H1 (cell line): ENCODE measurements around the gene NPHP4. TPM values are rescaled to one million over a fixed set of nuclear protein-coding genes. Genes with fewer than 3 reads are reported as not detected.

Experiments used
- CTCF ChIA-PET: fragments of 300-600 bp; sonication (Branson Sonifier 250); formaldehyde crosslinking; loops from one replicate; lab custom pipeline; 2021; ENCODE audit not compliant: partially characterized antibody; lab: Charles Lee
- POLR2A ChIA-PET: fragments of 300-600 bp; sonication (Branson Sonifier 250); formaldehyde crosslinking; loops from one replicate; lab custom pipeline; 2021; ENCODE audit warnings: inconsistent platforms; ENCODE audit not compliant: partially characterized antibody; lab: Charles Lee
- DNase-seq, 2 experiments: peaks; one replicate each; pipeline versions ENCODE4 v3.0.0 to v3.0.0-alpha.2; 2010 to 2022; ENCODE audit warnings: low spot score in 2 of 2, low read depth in 1 of 2, mixed read lengths in 1 of 2
- FAIRE-seq: peaks from 2 replicates; lab custom pipeline; 2011; peaks lifted over from hg19 to GRCh38; lab: Jason Lieb, UNC
- H2AFZ ChIP-seq: 2 replicates; pipeline ENCODE4 v1.8.1; 2012; ENCODE audit warnings: low read length, inconsistent platforms
- H2AK5ac ChIP-seq: 2 replicates; pipeline ENCODE4 v1.6.1; 2013; ENCODE audit warnings: low read depth, low read length
- H2BK120ac ChIP-seq: replicated peaks from 2 replicates; pipeline ENCODE3; 2013; ENCODE audit warnings: low read depth, low read length, inconsistent platforms
- H2BK12ac ChIP-seq: 2 replicates; pipeline ENCODE4 v1.6.1; 2013; ENCODE audit warnings: low read depth, low read length
- H2BK15ac ChIP-seq: 2 replicates; pipeline ENCODE4 v1.6.1; 2013; ENCODE audit warnings: low read length
- H2BK20ac ChIP-seq: 2 replicates; pipeline ENCODE4 v1.6.1; 2013; ENCODE audit warnings: low read length
- H2BK5ac ChIP-seq: 2 replicates; pipeline ENCODE4 v1.6.1; 2013; ENCODE audit warnings: low read depth, low read length
- H3K14ac ChIP-seq: 2 replicates; pipeline ENCODE4 v1.6.1; 2013; ENCODE audit warnings: inconsistent platforms; ENCODE audit not compliant: insufficient read length
- H3K18ac ChIP-seq: 2 replicates; pipeline ENCODE4 v1.6.1; 2013; ENCODE audit warnings: low read length; ENCODE audit errors: extremely low read depth
- H3K23ac ChIP-seq: 2 replicates; pipeline ENCODE4 v1.6.1; 2013; ENCODE audit warnings: inconsistent platforms; ENCODE audit not compliant: insufficient read length
- H3K23me2 ChIP-seq: 2 replicates; pipeline ENCODE4 v1.6.1; 2013; ENCODE audit warnings: low read depth, low read length
- H3K27ac ChIP-seq: 2 replicates; pipeline ENCODE4 v1.6.1; 2011; ENCODE audit warnings: low read depth, low read length, inconsistent platforms
- H3K27me3 ChIP-seq, 4 experiments: replicated peaks in 1 of 4; 1 replicate in 1 of 4; 2 replicates in 3 of 4; pipeline versions ENCODE4 v1.6.1 to v1.8.1; 2011 to 2013; ENCODE audit warnings: low read length in 3 of 4, mild to moderate bottlenecking in 3 of 4, inconsistent platforms in 2 of 4, mixed read lengths in 2 of 4, moderate library complexity in 1 of 4; ENCODE audit not compliant: control insufficient read depth in 3 of 4, insufficient read depth in 3 of 4; ENCODE audit errors: extremely low read depth in 1 of 4
- H3K36me3 ChIP-seq, 4 experiments: 2 replicates each; pipeline versions ENCODE4 v1.6.1 to v1.8.1; 2011 to 2013; ENCODE audit warnings: mild to moderate bottlenecking in 4 of 4, low read length in 3 of 4, moderate library complexity in 2 of 4, control low read depth in 1 of 4, inconsistent platforms in 1 of 4; ENCODE audit not compliant: insufficient read depth in 4 of 4, control insufficient read depth in 2 of 4
- H3K4ac ChIP-seq: replicated peaks from 2 replicates; pipeline ENCODE3; 2013; ENCODE audit warnings: low read length, low read depth, mixed read lengths, inconsistent platforms; ENCODE audit not compliant: insufficient read length
- H3K4me1 ChIP-seq, 4 experiments: replicated peaks in 1 of 4; 1 replicate in 1 of 4; 2 replicates in 3 of 4; pipeline versions ENCODE4 v1.6.1 to v1.8.1; 2011 to 2013; ENCODE audit warnings: low read length in 3 of 4, inconsistent platforms in 2 of 4, mixed read lengths in 1 of 4; ENCODE audit not compliant: insufficient read depth in 4 of 4, control insufficient read depth in 3 of 4
- H3K4me2 ChIP-seq, 2 experiments: 2 replicates each; pipeline versions ENCODE4 v1.6.1 to v1.8.1; 2011 to 2013; ENCODE audit warnings: low read depth in 2 of 2, low read length in 2 of 2, control low read depth in 1 of 2, inconsistent platforms in 1 of 2, mild to moderate bottlenecking in 1 of 2; ENCODE audit not compliant: insufficient read depth in 1 of 2
- H3K4me3 ChIP-seq, 4 experiments: fragments of 200-600, 300-600 bp in 1 of 4; sonication (generic), shearing (Covaris generic), sonication (Bioruptor Twin) in 1 of 4; 2 replicates each; pipeline versions ENCODE4 v1.5.1 to v1.8.1; 2011 to 2016; ENCODE audit warnings: low read length in 4 of 4, low read depth in 3 of 4, control low read depth in 2 of 4, inconsistent platforms in 2 of 4, mild to moderate bottlenecking in 2 of 4, mixed read lengths in 1 of 4, moderate library complexity in 1 of 4; ENCODE audit not compliant: insufficient read depth in 2 of 4; ENCODE audit errors: extremely low read depth in 1 of 4
- H3K56ac ChIP-seq: replicated peaks from 2 replicates; pipeline ENCODE3; 2013; ENCODE audit warnings: low read depth, mild to moderate bottlenecking, mixed read lengths, low read length, inconsistent platforms; ENCODE audit not compliant: insufficient read length
- H3K79me1 ChIP-seq: 2 replicates; pipeline ENCODE4 v1.6.1; 2013; ENCODE audit warnings: low read depth, low read length, control low read depth
- H3K79me2 ChIP-seq, 2 experiments: 2 replicates each; pipeline versions ENCODE4 v1.6.1 to v1.8.1; 2012 to 2013; ENCODE audit warnings: low read length in 2 of 2, mild to moderate bottlenecking in 2 of 2, inconsistent platforms in 1 of 2; ENCODE audit not compliant: insufficient read depth in 2 of 2, control insufficient read depth in 1 of 2
- H3K9ac ChIP-seq, 4 experiments: replicated peaks in 1 of 4; 1 replicate in 1 of 4; 2 replicates in 3 of 4; pipeline versions ENCODE4 v1.6.1 to v1.8.1; 2011 to 2013; ENCODE audit warnings: low read depth in 3 of 4, low read length in 3 of 4, control low read depth in 2 of 4, mild to moderate bottlenecking in 2 of 4, moderate library complexity in 2 of 4, inconsistent platforms in 1 of 4; ENCODE audit errors: extremely low read depth in 1 of 4
- H3K9me3 ChIP-seq, 2 experiments: 2 replicates each; pipeline versions ENCODE4 v1.6.1 to v1.8.1; 2012 to 2013; ENCODE audit warnings: mild to moderate bottlenecking in 2 of 2, moderate library complexity in 2 of 2, control low read depth in 1 of 2, inconsistent platforms in 1 of 2, low read depth in 1 of 2, low read length in 1 of 2, mixed read lengths in 1 of 2; ENCODE audit not compliant: insufficient read depth in 2 of 2
- H4K20me1 ChIP-seq, 2 experiments: replicated peaks in 1 of 2; 2 replicates each; pipeline versions ENCODE3 to v1.8.1; 2011 to 2013; ENCODE audit warnings: inconsistent platforms in 2 of 2, low read length in 2 of 2, mild to moderate bottlenecking in 1 of 2; ENCODE audit not compliant: insufficient read depth in 2 of 2, control insufficient read depth in 1 of 2
- H4K5ac ChIP-seq: 2 replicates; pipeline ENCODE4 v1.6.1; 2013; ENCODE audit warnings: low read length, low read depth, mixed read lengths, inconsistent platforms; ENCODE audit not compliant: insufficient read length
- H4K8ac ChIP-seq: 2 replicates; pipeline ENCODE4 v1.8.0; 2013; ENCODE audit warnings: mild to moderate bottlenecking, moderate library complexity, low read length, inconsistent platforms; ENCODE audit not compliant: insufficient read depth; ENCODE audit errors: extremely low read depth
- H4K91ac ChIP-seq: replicated peaks from 2 replicates; pipeline ENCODE3; 2013; ENCODE audit warnings: low read length, mixed read lengths, inconsistent platforms; ENCODE audit not compliant: insufficient read length
- CHD2 ChIP-seq: IDR thresholded peaks from 2 replicates; pipeline ENCODE4 v1.6.1; 2012; ENCODE audit warnings: low read length, improper control_type of control experiment
- CREB1 ChIP-seq: IDR thresholded peaks from 2 replicates; pipeline ENCODE4 v1.6.1; 2012; ENCODE audit warnings: inconsistent platforms
- GTF2F1 ChIP-seq: IDR thresholded peaks from 2 replicates; pipeline ENCODE4 v1.6.1; 2012; ENCODE audit warnings: low read depth, low read length, improper control_type of control experiment, borderline replicate concordance
- JUND ChIP-seq: IDR thresholded peaks from 2 replicates; pipeline ENCODE4 v1.6.1; 2011; ENCODE audit warnings: mild to moderate bottlenecking, improper control_type of control experiment, low read length
- KDM4A ChIP-seq: IDR thresholded peaks from one replicate; pipeline ENCODE4 v1.7.1; 2012; ENCODE audit warnings: low read depth, mild to moderate bottlenecking, moderate library complexity, low read length, inconsistent platforms; ENCODE audit not compliant: severe bottlenecking
- MAFK ChIP-seq: IDR thresholded peaks from 2 replicates; pipeline ENCODE4 v1.6.1; 2012; ENCODE audit warnings: low read depth, mild to moderate bottlenecking, improper control_type of control experiment, low read length
- NRF1 ChIP-seq: IDR thresholded peaks from 2 replicates; pipeline ENCODE4 v1.6.1; 2011; ENCODE audit warnings: mild to moderate bottlenecking, low read depth, low read length, improper control_type of control experiment
- SRF ChIP-seq: IDR thresholded peaks from 2 replicates; pipeline ENCODE4 v1.6.1; 2011; ENCODE audit warnings: mild to moderate bottlenecking, low read depth, low read length, moderate library complexity
- USF2 ChIP-seq: IDR thresholded peaks from 2 replicates; pipeline ENCODE4 v1.6.1; 2011; ENCODE audit warnings: low read length, improper control_type of control experiment
- WGBS, 2 experiments: shearing (Covaris generic) in 1 of 2; methylation state at CpG; one replicate each; pipeline versions ENCODE4 v1.1.6 to v1.1.7; 2013 to 2015; ENCODE audit warnings: low lambda C conversion rate in 2 of 2, mixed read lengths in 2 of 2, inconsistent platforms in 1 of 2, low coverage in 1 of 2, missing lambda C conversion rate in 1 of 2; ENCODE audit not compliant: insufficient replicate concordance in 2 of 2, insufficient coverage in 1 of 2, insufficient read length in 1 of 2; ENCODE audit errors: extremely low coverage in 1 of 2, missing lambda C conversion rate in 1 of 2; 5-methylcytosine and 5-hydroxymethylcytosine counted together
- polyA plus RNA-seq, 7 experiments: library from polyadenylated mRNA; depleted of rRNA in 3 of 7; stranded (reverse) in 5 of 7; unstranded in 2 of 7; fragments of >200 nt in 5 of 7; fragments of 200-250 nt in 2 of 7; gene quantifications; 1 replicate in 5 of 7; 2 replicates in 1 of 7; 4 replicates in 1 of 7; pipeline versions ENCODE4 v1.2.1 to v1.2.3, GENCODE V29; 2011 to 2013; ENCODE audit warnings: missing spikeins in 2 of 7, mixed read lengths in 2 of 7
- total RNA-seq: library from RNA; stranded (reverse); fragmentation: NEBNext Ultra II Directional; extraction: Animal tissue kit (Norgen Biotek cat#: 25700); gene quantifications from 2 replicates; pipeline ENCODE4 v1.2.1, GENCODE V29; 2021

Gene NPHP4
- total and polyA plus RNA-seq, 2 of the 8 experiments (the other 6 are each of a cell fraction or from before 2014, with no cell fraction given): 5.8 to 14.0 TPM

- ChIA-PET POLR2A (interaction anchor here (1.6 to 2.1 kb wide), 2 partner anchors 10 to 26 kb away, joined by 4 to 9 read pairs; no protein-coding TSS in a partner anchor), CTCF (interaction anchor here (0.5 to 8.8 kb wide), 6 partner anchors 10 to 393 kb away, joined by 3 to 41 read pairs (median 4); no protein-coding TSS in a partner anchor)
- no peak overlapping the region for H2BK15ac ChIP-seq
- H3K27me3 ChIP-seq: no peaks in the 10 kb centered on the region
- H4K8ac ChIP-seq: no peak overlapping the region
- H3K56ac ChIP-seq: no peak overlapping the region
- H3K23me2 ChIP-seq: no peaks in the 10 kb centered on the region
- H2BK12ac ChIP-seq: no peak overlapping the region
- no peak overlapping the region for H4K91ac ChIP-seq
- no peaks in the 10 kb centered on the region; a peak in 2 of 8 replicates for H3K36me3 ChIP-seq
- no peaks in the 10 kb centered on the region for H3K79me2 ChIP-seq
- H2AFZ ChIP-seq: no peak overlapping the region
- no peak overlapping the region for H3K4ac ChIP-seq
- no peak overlapping the region for H3K27ac ChIP-seq
- 93% methylated on average over 11 of the region's 11 CpGs; no CpG with 5 or more reads in 1 of the 2 experiments for WGBS, 2 experiments
- no peaks in the 10 kb centered on the region for H3K79me1 ChIP-seq
- no peak overlapping the region for H3K9ac ChIP-seq
- H2AK5ac ChIP-seq: no peak overlapping the region
- no peak for FAIRE-seq
- no peak overlapping the region for H3K4me2 ChIP-seq
- no peak overlapping the region for H4K5ac ChIP-seq
- no peak overlapping the region for H2BK5ac ChIP-seq
- H3K9me3 ChIP-seq: no peaks in the 10 kb centered on the region
- no peak overlapping the region for H3K14ac ChIP-seq
- no peak for TF ChIP-seq USF2
- TF ChIP-seq JUND: no peak
- TF ChIP-seq SRF: no peak
- TF ChIP-seq NRF1: no peak
- no peak for TF ChIP-seq CREB1
- no peak for TF ChIP-seq GTF2F1
- no peak for TF ChIP-seq MAFK
- no peak for TF ChIP-seq KDM4A
- TF ChIP-seq CHD2: no peak
- no peak for DNase-seq
- no peak overlapping the region for H3K23ac ChIP-seq
- H3K4me3 ChIP-seq: no peak overlapping the region
- H2BK20ac ChIP-seq: no peak overlapping the region
- no peak overlapping the region for H2BK120ac ChIP-seq
- peaks cover 2 to 3% of the 10 kb centered on the region in 2 experiments for H4K20me1 ChIP-seq
- peaks cover 0 to 3% (median 0%) of the 10 kb centered on the region in 4 experiments; a peak in 1 of 7 replicates for H3K4me1 ChIP-seq
- H3K18ac ChIP-seq: no peak overlapping the region
Observed at GRCh38 chr1:5907386-5907785, 84.8 kb downstream of the NPHP4 start.
